T-helper 17 cell (primary cell): ENCODE measurements around the gene TPCN1. TPM values are rescaled to one million over a fixed set of nuclear protein-coding genes. Genes with fewer than 3 reads are reported as not detected.
A peak's percentile ranks its signal among the peaks of the same experiment; 100 is the strongest.

Experiments used
- ATAC-seq: fragments of 150-1000 bp; cut with Tn5 transposase; 2 replicates; pipeline ENCODE4 v1.10.0; 2021; ENCODE audit warnings: mild to moderate bottlenecking, moderate library complexity
- DNase-seq, 3 donors: peaks; one replicate each; pipeline versions ENCODE4 v3.0.0 to v3.0.0-alpha.2; 2020 to 2021
- H3K9me3 ChIP-seq: one replicate; pipeline ENCODE4 v1.7.0; 2013; ENCODE audit warnings: low read length, mild to moderate bottlenecking; ENCODE audit not compliant: control insufficient read depth, poor library complexity, severe bottlenecking
- H3K27ac Mint-ChIP-seq: one replicate; pipeline ENCODE4 v1.8.0; 2022; ENCODE audit warnings: mild to moderate bottlenecking, moderate library complexity, mixed read lengths
- H3K27me3 Mint-ChIP-seq: one replicate; pipeline ENCODE4 v1.8.0; 2022; ENCODE audit warnings: mixed read lengths
- H3K36me3 Mint-ChIP-seq: one replicate; pipeline ENCODE4 v1.8.0; 2022; ENCODE audit warnings: low read depth, mixed read lengths
- H3K4me1 Mint-ChIP-seq: one replicate; pipeline ENCODE4 v1.8.0; 2022; ENCODE audit warnings: mild to moderate bottlenecking, mixed read lengths
- H3K4me3 Mint-ChIP-seq: one replicate; pipeline ENCODE4 v1.8.0; 2022; ENCODE audit warnings: mild to moderate bottlenecking, moderate library complexity, mixed read lengths
- total RNA-seq, 4 donors: library from RNA in 2 of 4; stranded (reverse) in 2 of 4; gene quantifications; one replicate each; pipeline ENCODE4 v1.2.3 and lab custom pipeline; 2022 to 2026

The TPCN1 gene
- total RNA-seq, 2 donors from 2014 or later, result 39.9 to 59.0 TPM

DNA sequence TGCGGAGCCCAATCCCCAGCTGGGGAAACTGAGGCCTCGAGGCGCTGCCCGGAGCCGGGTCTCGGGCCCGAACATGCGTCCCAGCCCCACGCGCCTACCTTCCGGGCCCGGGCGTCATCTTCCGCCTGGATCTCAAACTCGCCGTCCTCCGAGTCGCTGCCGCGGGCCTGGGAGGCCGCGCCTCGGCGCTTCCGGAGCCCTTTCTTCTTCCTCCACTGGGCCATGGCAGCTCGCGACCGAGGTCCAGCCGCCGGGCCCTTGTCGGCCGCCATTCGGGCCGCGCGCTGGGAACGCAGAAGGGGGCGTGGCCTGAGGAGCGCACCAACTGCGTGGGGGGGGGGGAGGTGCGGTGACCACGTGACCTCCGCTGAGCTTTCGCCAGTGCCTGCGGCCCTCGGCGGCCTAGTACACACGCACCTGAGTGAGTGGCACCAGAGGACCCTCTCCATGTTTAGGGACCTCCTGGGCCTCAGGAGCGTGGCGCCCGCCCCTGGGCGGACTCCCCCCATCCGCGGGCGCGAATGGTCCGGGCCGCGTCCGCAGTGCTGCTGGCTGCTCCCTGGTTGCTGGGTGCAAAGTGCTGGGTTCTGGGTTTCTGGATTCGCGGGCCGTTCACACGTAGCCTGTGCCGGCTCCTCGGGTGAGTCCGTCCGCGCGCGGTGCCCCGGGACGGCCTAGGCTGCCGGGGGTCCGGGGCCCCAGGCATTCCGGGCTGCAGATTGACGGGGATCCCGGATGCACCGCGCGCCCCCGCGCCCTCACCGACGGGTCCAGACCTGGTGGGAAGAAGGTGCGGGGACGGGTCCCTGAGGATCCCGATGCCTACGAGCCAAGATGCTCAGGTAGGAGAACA is 35.9 kb upstream of the TPCN1 start, which contains the start of the genes DDX54 and RITA1:
Gene DDX54 (minus strand): TSS at position 299 of the 853 bp plus-strand sequence. CDS start 27 bp downstream, at position 272.
Gene RITA1 (plus strand): TSS at position 542 of the 853 bp plus-strand sequence. CDS start 1,026 bp downstream, outside the sequence.
- H3K9me3 ChIP-seq, result no peaks in the 10 kb centered on the region
- DNase-seq (peak; percentile 72 to 77 (median 75)), ATAC-seq (peak; percentile 71)
- peak within 1 kb of the TSS; percentile 91 for H3K27ac Mint-ChIP-seq
- H3K4me1 Mint-ChIP-seq, result peaks cover 21% of the 10 kb centered on the region
- peaks cover 3% of the 10 kb centered on the region for H3K36me3 Mint-ChIP-seq
- H3K4me3 Mint-ChIP-seq, result peak within 1 kb of the TSS; percentile 91
- no peaks in the 10 kb centered on the region for H3K27me3 Mint-ChIP-seq

GRCh38 chr12:113186033-113186365 is 35.3 kb upstream of the TPCN1 start:
- H3K9me3 ChIP-seq, result no peaks in the 10 kb centered on the region
- DNase-seq (no peak), ATAC-seq (no peak)
- Mint-ChIP-seq H3K36me3 (peaks cover 3% of the 10 kb centered on the region), H3K4me1 (peaks cover 21% of the 10 kb centered on the region), H3K4me3 (peak overlapping the region; percentile 91), H3K27ac (peak overlapping the region; percentile 91), H3K27me3 (no peaks in the 10 kb centered on the region)

DNA sequence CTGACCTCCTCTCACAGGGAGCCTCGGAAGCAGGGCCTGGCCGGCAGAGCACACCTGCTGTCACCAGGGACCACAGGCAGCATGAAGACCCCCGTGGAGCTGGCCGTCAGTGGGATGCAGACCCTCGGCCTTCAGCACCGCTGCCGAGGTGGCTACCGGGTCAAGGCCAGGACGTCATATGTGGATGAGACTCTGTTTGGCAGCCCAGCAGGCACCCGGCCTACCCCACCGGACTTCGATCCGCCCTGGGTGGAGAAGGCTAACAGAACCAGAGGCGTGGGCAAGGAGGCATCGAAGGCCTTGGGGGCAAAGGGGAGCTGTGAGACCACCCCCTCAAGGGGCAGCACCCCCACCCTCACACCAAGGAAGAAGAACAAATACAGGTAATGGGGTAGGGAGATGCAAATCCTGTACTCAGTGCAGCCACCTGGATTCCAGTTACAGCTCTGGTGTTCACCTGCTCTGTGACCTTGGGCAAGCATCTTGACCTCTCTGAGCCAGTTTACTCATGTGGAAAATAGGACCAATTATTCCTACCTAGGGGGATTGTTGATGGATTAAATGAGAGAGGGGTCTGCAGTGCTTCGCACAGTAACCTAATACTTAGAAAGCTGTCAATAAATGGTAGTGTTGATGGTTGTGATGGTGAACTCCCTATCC is 34.5 kb upstream of the TPCN1 start:
- peak overlapping the region; percentile 91 for H3K27ac Mint-ChIP-seq
- ATAC-seq (no peak), DNase-seq (no peak)
- no peaks in the 10 kb centered on the region for H3K27me3 Mint-ChIP-seq
- H3K4me3 Mint-ChIP-seq, result peak overlapping the region; percentile 91
- peaks cover 21% of the 10 kb centered on the region for H3K4me1 Mint-ChIP-seq
- peaks cover 3% of the 10 kb centered on the region for H3K36me3 Mint-ChIP-seq
- H3K9me3 ChIP-seq, result no peaks in the 10 kb centered on the region

- peaks cover 3% of the 10 kb centered on the region for H3K36me3 Mint-ChIP-seq
- DNase-seq, result no peak
- H3K27ac Mint-ChIP-seq, result no peak overlapping the region
- H3K9me3 ChIP-seq, result no peaks in the 10 kb centered on the region
- no peaks in the 10 kb centered on the region for H3K27me3 Mint-ChIP-seq
- no peak overlapping the region for H3K4me3 Mint-ChIP-seq
- ATAC-seq, result no peak
- H3K4me1 Mint-ChIP-seq, result peaks cover 18% of the 10 kb centered on the region
Observed at GRCh38 chr12:113189361-113189760, 31.9 kb upstream of the TPCN1 start.

DNA sequence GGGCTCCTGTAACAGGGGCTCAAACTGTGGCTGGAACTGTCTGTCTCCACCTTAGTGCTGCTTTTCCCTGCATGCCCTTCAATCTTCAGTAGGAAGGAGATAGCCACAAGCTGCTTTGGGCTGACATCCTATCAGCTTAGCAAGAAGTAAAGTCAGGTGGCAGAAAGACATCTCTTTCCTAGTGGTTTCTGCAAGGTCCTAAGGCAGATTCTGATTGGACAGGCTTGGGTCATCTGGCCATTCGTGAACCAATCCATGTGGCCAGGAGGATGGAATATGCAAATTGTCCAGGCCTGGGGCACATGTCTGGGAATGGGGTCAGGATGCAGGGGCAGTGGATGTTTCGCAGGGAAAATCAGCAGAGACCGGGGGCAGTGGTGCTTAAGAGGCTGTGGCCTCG is 30.5 kb upstream of the TPCN1 start:
- Mint-ChIP-seq H3K4me1 (peaks cover 21% of the 10 kb centered on the region), H3K27me3 (no peaks in the 10 kb centered on the region), H3K4me3 (no peak overlapping the region), H3K27ac (no peak overlapping the region), H3K36me3 (peaks cover 3% of the 10 kb centered on the region)
- H3K9me3 ChIP-seq, result no peaks in the 10 kb centered on the region
- DNase-seq, result no peak
- ATAC-seq, result no peak

- ATAC-seq (no peak), DNase-seq (no peak)
- H3K27ac Mint-ChIP-seq, result no peak overlapping the region
- H3K27me3 Mint-ChIP-seq, result no peaks in the 10 kb centered on the region
- peaks cover 3% of the 10 kb centered on the region for H3K36me3 Mint-ChIP-seq
- no peak overlapping the region for H3K4me3 Mint-ChIP-seq
- H3K9me3 ChIP-seq, result no peaks in the 10 kb centered on the region
- peaks cover 20% of the 10 kb centered on the region for H3K4me1 Mint-ChIP-seq
Observed at GRCh38 chr12:113191227-113191626, 30.0 kb upstream of the TPCN1 start.

GRCh38 chr12:113194971-113195391 is 26.3 kb upstream of the TPCN1 start:
- no peak for ATAC-seq
- no peak for DNase-seq
- no peaks in the 10 kb centered on the region for H3K9me3 ChIP-seq
- no peaks in the 10 kb centered on the region for H3K27me3 Mint-ChIP-seq
- H3K4me3 Mint-ChIP-seq, result no peak overlapping the region
- H3K27ac Mint-ChIP-seq, result no peak overlapping the region
- H3K36me3 Mint-ChIP-seq, result no peaks in the 10 kb centered on the region
- H3K4me1 Mint-ChIP-seq, result peaks cover 10% of the 10 kb centered on the region

DNA sequence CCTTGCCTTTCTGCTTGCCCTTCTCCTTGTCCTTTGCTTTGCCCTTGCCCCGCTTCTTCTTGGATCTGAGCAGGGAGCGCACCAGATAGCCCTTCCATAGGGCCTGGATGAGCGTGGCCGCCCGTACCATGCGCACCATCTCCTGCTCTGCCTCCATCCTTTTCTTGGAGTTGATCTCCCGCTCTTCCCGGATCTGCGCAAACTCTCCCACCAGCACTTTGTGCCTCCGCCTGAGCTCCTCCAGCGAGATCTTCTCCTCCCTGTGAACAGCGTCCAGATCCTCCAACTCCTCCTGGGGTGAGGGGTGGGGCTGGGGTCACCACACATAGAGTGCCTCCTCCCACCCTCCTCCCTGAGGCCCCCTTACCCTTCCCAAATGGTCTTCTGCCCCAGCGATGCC is 25.7 kb upstream of the TPCN1 start:
- DNase-seq, result no peak
- ATAC-seq, result no peak
- Mint-ChIP-seq H3K27me3 (no peaks in the 10 kb centered on the region), H3K27ac (no peak overlapping the region), H3K36me3 (no peaks in the 10 kb centered on the region), H3K4me1 (peaks cover 10% of the 10 kb centered on the region), H3K4me3 (no peak overlapping the region)
- H3K9me3 ChIP-seq, result no peaks in the 10 kb centered on the region

- no peak overlapping the region for H3K27ac Mint-ChIP-seq
- no peaks in the 10 kb centered on the region for H3K9me3 ChIP-seq
- H3K4me1 Mint-ChIP-seq, result peaks cover 10% of the 10 kb centered on the region
- no peak for DNase-seq
- ATAC-seq, result no peak
- H3K4me3 Mint-ChIP-seq, result no peak overlapping the region
- H3K36me3 Mint-ChIP-seq, result no peaks in the 10 kb centered on the region
- H3K27me3 Mint-ChIP-seq, result no peaks in the 10 kb centered on the region
Observed at GRCh38 chr12:113196582-113196981, 24.7 kb upstream of the TPCN1 start.

- H3K4me3 Mint-ChIP-seq, result no peak overlapping the region
Observed at GRCh38 chr12:113196990-113197389, 24.3 kb upstream of the TPCN1 start.

GRCh38 chr12:113197518-113198077 is 23.7 kb upstream of the TPCN1 start:
- no peak overlapping the region for H3K4me3 Mint-ChIP-seq
- ATAC-seq, result no peak
- DNase-seq, result no peak
- no peaks in the 10 kb centered on the region for H3K9me3 ChIP-seq
- H3K27me3 Mint-ChIP-seq, result no peaks in the 10 kb centered on the region
- H3K27ac Mint-ChIP-seq, result no peak overlapping the region
- H3K4me1 Mint-ChIP-seq, result peaks cover 10% of the 10 kb centered on the region
- no peaks in the 10 kb centered on the region for H3K36me3 Mint-ChIP-seq

More at GRCh38 chr12:113196990-113197389, 24.3 kb upstream of the TPCN1 start:
- DNase-seq (peak in 2 of 3 donors; percentile 25 to 42), ATAC-seq (peak; percentile 97)
- H3K27me3 Mint-ChIP-seq, result no peaks in the 10 kb centered on the region
- H3K27ac Mint-ChIP-seq, result no peak overlapping the region
- no peaks in the 10 kb centered on the region for H3K9me3 ChIP-seq
- no peaks in the 10 kb centered on the region for H3K36me3 Mint-ChIP-seq
- H3K4me1 Mint-ChIP-seq, result peaks cover 10% of the 10 kb centered on the region

- no peaks in the 10 kb centered on the region for H3K9me3 ChIP-seq
- Mint-ChIP-seq H3K4me1 (peaks cover 10% of the 10 kb centered on the region), H3K4me3 (no peak overlapping the region), H3K27ac (peak overlapping the region; percentile 54), H3K27me3 (no peaks in the 10 kb centered on the region), H3K36me3 (no peaks in the 10 kb centered on the region)
- DNase-seq, result no peak
- ATAC-seq, result no peak
Observed at GRCh38 chr12:113198296-113198695, 23.0 kb upstream of the TPCN1 start.

- Mint-ChIP-seq H3K27me3 (no peaks in the 10 kb centered on the region), H3K27ac (no peak overlapping the region)
Observed at GRCh38 chr12:113200021-113200797, 21.1 kb upstream of the TPCN1 start.

More at GRCh38 chr12:113200021-113200797, 21.1 kb upstream of the TPCN1 start:
- no peak for ATAC-seq
- no peak for DNase-seq
- peaks cover 7% of the 10 kb centered on the region for H3K4me1 Mint-ChIP-seq
- no peaks in the 10 kb centered on the region for H3K9me3 ChIP-seq
- no peak overlapping the region for H3K4me3 Mint-ChIP-seq
- H3K36me3 Mint-ChIP-seq, result no peaks in the 10 kb centered on the region
